Liver (tissue), 9 donors: ENCODE measurements around the gene E2F3. TPM values are rescaled to one million over a fixed set of nuclear protein-coding genes. Genes with fewer than 3 reads are reported as not detected.

Source experiments
- DNase-seq: peaks from one replicate; pipeline ENCODE4 v3.0.0-alpha.2; 2017; ENCODE audit warnings: low spot score
- H3K27ac ChIP-seq, 2 donors: one replicate each; pipeline ENCODE4 v1.7.0; 2013; ENCODE audit warnings: inconsistent platforms in 2 of 2, low read length in 2 of 2, control low read depth in 1 of 2, low read depth in 1 of 2, mild to moderate bottlenecking in 1 of 2
- H3K27me3 ChIP-seq, 4 donors: one replicate each; pipeline versions ENCODE4 v1.6.1 to v1.7.0; 2013; ENCODE audit warnings: low read length in 3 of 4, inconsistent platforms in 1 of 4, mild to moderate bottlenecking in 1 of 4, moderate library complexity in 1 of 4; ENCODE audit not compliant: control insufficient read depth in 4 of 4, insufficient read depth in 4 of 4
- H3K36me3 ChIP-seq, 4 donors: one replicate each; pipeline versions ENCODE4 v1.6.1 to v1.7.0; 2013; ENCODE audit warnings: low read length in 3 of 4, mild to moderate bottlenecking in 3 of 4, low read depth in 1 of 4, moderate library complexity in 1 of 4; ENCODE audit not compliant: control insufficient read depth in 4 of 4, insufficient read depth in 3 of 4
- H3K4me1 ChIP-seq, 4 donors: one replicate each; pipeline versions ENCODE4 v1.6.1 to v1.7.0; 2013; ENCODE audit warnings: low read length in 3 of 4, mild to moderate bottlenecking in 3 of 4, moderate library complexity in 1 of 4; ENCODE audit not compliant: control insufficient read depth in 4 of 4, insufficient read depth in 4 of 4
- H3K4me3 ChIP-seq, 3 donors: one replicate each; pipeline versions ENCODE4 v1.6.1 to v1.7.0; 2013; ENCODE audit warnings: low read length in 3 of 3, control low read depth in 1 of 3, low read depth in 1 of 3, mild to moderate bottlenecking in 1 of 3
- H3K9ac ChIP-seq, 2 donors: one replicate each; pipeline ENCODE4 v1.7.0; 2013; ENCODE audit warnings: low read length in 2 of 2, mild to moderate bottlenecking in 2 of 2, moderate library complexity in 2 of 2, control low read depth in 1 of 2, low read depth in 1 of 2
- H3K9me3 ChIP-seq, 4 donors: one replicate each; pipeline versions ENCODE4 v1.6.1 to v1.7.0; 2013; ENCODE audit warnings: low read length in 3 of 4; ENCODE audit not compliant: control insufficient read depth in 4 of 4
- EGR1 ChIP-seq, 2 donors: IDR thresholded peaks; 2 replicates each; pipeline ENCODE4 v1.6.1; 2016 to 2018; ENCODE audit warnings: antibody characterized with exemption in 2 of 2, low read depth in 2 of 2
- FOXA1 ChIP-seq: IDR thresholded peaks from 2 replicates; pipeline ENCODE4 v1.6.1; 2016; ENCODE audit warnings: antibody characterized with exemption
- FOXA2 ChIP-seq: IDR thresholded peaks from 2 replicates; pipeline ENCODE4 v1.6.1; 2016; ENCODE audit warnings: antibody characterized with exemption
- GABPA ChIP-seq, 2 donors: IDR thresholded peaks in 1 of 2; conservative IDR thresholded peaks in 1 of 2; 2 replicates each; pipeline ENCODE4 v1.6.1; 2016; ENCODE audit warnings: antibody characterized with exemption in 2 of 2, mild to moderate bottlenecking in 1 of 2, moderate library complexity in 1 of 2
- HNF4A ChIP-seq, 2 donors: conservative IDR thresholded peaks; 2 replicates each; pipeline ENCODE4 v1.6.1; 2016; ENCODE audit warnings: antibody characterized with exemption in 2 of 2, mild to moderate bottlenecking in 2 of 2
- HNF4G ChIP-seq: IDR thresholded peaks from 2 replicates; pipeline ENCODE4 v1.6.1; 2016; ENCODE audit warnings: antibody characterized with exemption
- JUND ChIP-seq, 2 donors: IDR thresholded peaks; 2 replicates each; pipeline ENCODE4 v1.6.1; 2016; ENCODE audit warnings: antibody characterized with exemption in 2 of 2
- MAX ChIP-seq: IDR thresholded peaks from 2 replicates; pipeline ENCODE4 v1.6.1; 2016; ENCODE audit warnings: antibody characterized with exemption
- NR2F2 ChIP-seq: IDR thresholded peaks from 2 replicates; pipeline ENCODE4 v1.6.1; 2016; ENCODE audit warnings: antibody characterized with exemption
- RAD21 ChIP-seq, 2 donors: IDR thresholded peaks; 2 replicates each; pipeline ENCODE4 v1.6.1; 2016; ENCODE audit warnings: antibody characterized with exemption in 2 of 2, mild to moderate bottlenecking in 2 of 2
- RXRA ChIP-seq, 2 donors: IDR thresholded peaks; 2 replicates each; pipeline ENCODE4 v1.6.1; 2017 to 2018; ENCODE audit warnings: antibody characterized with exemption in 2 of 2, mild to moderate bottlenecking in 1 of 2
- SP1 ChIP-seq: IDR thresholded peaks from 2 replicates; pipeline ENCODE4 v1.6.1; 2018; ENCODE audit warnings: antibody characterized with exemption, mild to moderate bottlenecking
- TAF1 ChIP-seq: conservative IDR thresholded peaks from 2 replicates; pipeline ENCODE4 v1.6.1; 2016; ENCODE audit warnings: antibody characterized with exemption, mild to moderate bottlenecking
- YY1 ChIP-seq: IDR thresholded peaks from 2 replicates; pipeline ENCODE4 v1.6.1; 2016; ENCODE audit warnings: antibody characterized with exemption, mild to moderate bottlenecking
- WGBS: extraction: QIAGEN DNeasy Blood & Tissue Kit; methylation state at CpG from one replicate; pipeline ENCODE4 v1.1.7; 2013; 5-methylcytosine and 5-hydroxymethylcytosine counted together
- polyA plus RNA-seq, 2 donors: library from polyadenylated mRNA; stranded (reverse) in 1 of 2; unstranded in 1 of 2; fragments of 200-250 nt in 1 of 2; fragments of >200 nt in 1 of 2; fragmentation: Nextera tagmentation in 1 of 2; extraction: Ambion mirVana in 1 of 2; gene quantifications; one replicate each; pipeline versions ENCODE4 v1.2.1 to v1.2.3, GENCODE V29; 2013 to 2015
- total RNA-seq, 2 donors: library from RNA; depleted of rRNA; stranded (reverse); fragments of >200 nt; gene quantifications; one replicate each; pipeline ENCODE4 v1.2.3, GENCODE V29; 2014
- TF ChIP-seq, protein P1 (sequence below): IDR thresholded peaks from 2 replicates; pipeline ENCODE4 v1.6.1; 2016; ENCODE audit warnings: antibody characterized with exemption, mild to moderate bottlenecking
- TF ChIP-seq, protein P2 (sequence below): IDR thresholded peaks from 2 replicates; pipeline ENCODE4 v1.6.1; 2016; ENCODE audit warnings: antibody characterized with exemption
- TF ChIP-seq, protein P3 (sequence below): fragments of 150-350 bp; IDR thresholded peaks from 2 replicates; pipeline ENCODE4 v1.5.1; 2017; ENCODE audit warnings: improper control_type of control experiment, low read depth, low read length; ENCODE audit not compliant: missing input control
- TF ChIP-seq, protein P4 (sequence below): IDR thresholded peaks from 2 replicates; pipeline ENCODE4 v1.6.1; 2016; ENCODE audit warnings: antibody characterized with exemption
- donor health status: healthy.
- donor health status: healthy.
- donor health status: healthy.
- donor health status: healthy.
- donor health status: healthy.

The E2F3 gene
- total and polyA plus RNA-seq, 4 donors, result 1.4 to 5.0 (median 1.9) TPM

GRCh38 chr6:20433929-20434328 is 32.2 kb downstream of the E2F3 start (continued):
- TF ChIP-seq, protein P1, sequence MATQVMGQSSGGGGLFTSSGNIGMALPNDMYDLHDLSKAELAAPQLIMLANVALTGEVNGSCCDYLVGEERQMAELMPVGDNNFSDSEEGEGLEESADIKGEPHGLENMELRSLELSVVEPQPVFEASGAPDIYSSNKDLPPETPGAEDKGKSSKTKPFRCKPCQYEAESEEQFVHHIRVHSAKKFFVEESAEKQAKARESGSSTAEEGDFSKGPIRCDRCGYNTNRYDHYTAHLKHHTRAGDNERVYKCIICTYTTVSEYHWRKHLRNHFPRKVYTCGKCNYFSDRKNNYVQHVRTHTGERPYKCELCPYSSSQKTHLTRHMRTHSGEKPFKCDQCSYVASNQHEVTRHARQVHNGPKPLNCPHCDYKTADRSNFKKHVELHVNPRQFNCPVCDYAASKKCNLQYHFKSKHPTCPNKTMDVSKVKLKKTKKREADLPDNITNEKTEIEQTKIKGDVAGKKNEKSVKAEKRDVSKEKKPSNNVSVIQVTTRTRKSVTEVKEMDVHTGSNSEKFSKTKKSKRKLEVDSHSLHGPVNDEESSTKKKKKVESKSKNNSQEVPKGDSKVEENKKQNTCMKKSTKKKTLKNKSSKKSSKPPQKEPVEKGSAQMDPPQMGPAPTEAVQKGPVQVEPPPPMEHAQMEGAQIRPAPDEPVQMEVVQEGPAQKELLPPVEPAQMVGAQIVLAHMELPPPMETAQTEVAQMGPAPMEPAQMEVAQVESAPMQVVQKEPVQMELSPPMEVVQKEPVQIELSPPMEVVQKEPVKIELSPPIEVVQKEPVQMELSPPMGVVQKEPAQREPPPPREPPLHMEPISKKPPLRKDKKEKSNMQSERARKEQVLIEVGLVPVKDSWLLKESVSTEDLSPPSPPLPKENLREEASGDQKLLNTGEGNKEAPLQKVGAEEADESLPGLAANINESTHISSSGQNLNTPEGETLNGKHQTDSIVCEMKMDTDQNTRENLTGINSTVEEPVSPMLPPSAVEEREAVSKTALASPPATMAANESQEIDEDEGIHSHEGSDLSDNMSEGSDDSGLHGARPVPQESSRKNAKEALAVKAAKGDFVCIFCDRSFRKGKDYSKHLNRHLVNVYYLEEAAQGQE, result no peak
- TF ChIP-seq EGR1 (IDR thresholded peaks at IDR 0.05; ENCODE audit: low read depth in 2 of 2), result no peak

DNA sequence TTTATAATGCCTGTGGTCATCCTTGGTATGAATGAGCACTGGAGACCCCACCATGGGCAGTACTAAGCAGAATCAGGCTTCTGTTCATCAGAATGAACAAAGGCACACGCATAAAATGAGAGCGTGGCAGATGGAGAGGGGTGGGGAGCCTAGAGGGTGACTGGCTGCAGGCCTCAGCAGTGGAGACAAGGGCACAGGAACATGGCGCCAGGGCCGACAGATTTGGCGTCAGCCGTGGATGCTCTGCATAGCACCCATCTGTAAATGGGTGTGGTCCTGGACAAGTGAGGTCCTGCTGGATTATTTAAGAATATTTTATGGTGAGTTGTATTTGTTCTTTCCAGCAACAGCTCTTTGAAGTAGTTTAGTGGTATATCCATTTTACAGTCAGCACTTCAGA is 33.1 kb downstream of the E2F3 start:
- DNase-seq, result no peak
- H3K9ac ChIP-seq, result no peak overlapping the region
- H3K36me3 ChIP-seq, result no peaks in the 10 kb centered on the region
- WGBS, result 94% methylated on average over 6 of the region's 6 CpGs
- TF ChIP-seq, protein P2, sequence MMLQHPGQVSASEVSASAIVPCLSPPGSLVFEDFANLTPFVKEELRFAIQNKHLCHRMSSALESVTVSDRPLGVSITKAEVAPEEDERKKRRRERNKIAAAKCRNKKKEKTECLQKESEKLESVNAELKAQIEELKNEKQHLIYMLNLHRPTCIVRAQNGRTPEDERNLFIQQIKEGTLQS, result no peak
- no peaks in the 10 kb centered on the region for H3K9me3 ChIP-seq
- H3K27me3 ChIP-seq, result no peaks in the 10 kb centered on the region
- no peak overlapping the region for H3K4me3 ChIP-seq
- no peak overlapping the region for H3K27ac ChIP-seq
- H3K4me1 ChIP-seq, result no peaks in the 10 kb centered on the region

DNA sequence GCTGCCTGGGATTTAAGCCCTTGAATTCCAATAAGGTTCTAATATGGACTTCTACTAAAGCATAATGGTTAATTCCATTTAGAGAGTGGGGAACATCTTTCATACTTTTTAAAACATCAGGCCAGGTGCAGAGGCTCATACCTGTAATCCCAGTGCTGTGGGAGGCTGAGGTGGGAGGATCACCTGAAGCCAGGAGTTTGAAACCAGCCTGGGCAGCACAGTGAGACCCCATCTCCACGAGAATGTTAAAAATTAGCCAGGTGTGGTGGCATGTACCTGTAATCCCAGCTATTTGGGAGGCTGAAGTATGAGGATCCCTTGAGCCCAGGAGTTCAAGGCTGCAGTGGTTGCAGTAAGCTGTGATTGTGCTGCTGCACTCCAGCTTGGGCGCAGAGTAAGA is 35.0 kb downstream of the E2F3 start:
- Histone ChIP-seq H3K4me1 (peaks cover 0 to under 1% (median under 1%) of the 10 kb centered on the region in 4 donors), H3K27me3 (no peaks in the 10 kb centered on the region), H3K27ac (no peak overlapping the region), H3K36me3 (no peaks in the 10 kb centered on the region), H3K4me3 (no peak overlapping the region), H3K9me3 (no peaks in the 10 kb centered on the region), H3K9ac (no peak overlapping the region)
- no peak for TF ChIP-seq RAD21 (IDR thresholded peaks at IDR 0.05)
- TF ChIP-seq TAF1, result no peak
- TF ChIP-seq RXRA (IDR thresholded peaks at IDR 0.05), result no peak
- no peak for TF ChIP-seq HNF4A (conservative IDR thresholded peaks at IDR 0.05)
- TF ChIP-seq SP1, result no peak
- TF ChIP-seq MAX, result no peak
- TF ChIP-seq HNF4G, result no peak
- TF ChIP-seq EGR1 (IDR thresholded peaks at IDR 0.05; ENCODE audit: low read depth in 2 of 2), result no peak
- no peak for TF ChIP-seq FOXA2
- no peak for TF ChIP-seq YY1
- TF ChIP-seq, protein P2, result no peak
- no peak for TF ChIP-seq GABPA (IDR thresholded peaks at IDR 0.05 in 1 of 2, conservative IDR thresholded peaks at IDR 0.05 in 1 of 2)
- TF ChIP-seq, protein P1, result no peak
- TF ChIP-seq, protein P3, sequence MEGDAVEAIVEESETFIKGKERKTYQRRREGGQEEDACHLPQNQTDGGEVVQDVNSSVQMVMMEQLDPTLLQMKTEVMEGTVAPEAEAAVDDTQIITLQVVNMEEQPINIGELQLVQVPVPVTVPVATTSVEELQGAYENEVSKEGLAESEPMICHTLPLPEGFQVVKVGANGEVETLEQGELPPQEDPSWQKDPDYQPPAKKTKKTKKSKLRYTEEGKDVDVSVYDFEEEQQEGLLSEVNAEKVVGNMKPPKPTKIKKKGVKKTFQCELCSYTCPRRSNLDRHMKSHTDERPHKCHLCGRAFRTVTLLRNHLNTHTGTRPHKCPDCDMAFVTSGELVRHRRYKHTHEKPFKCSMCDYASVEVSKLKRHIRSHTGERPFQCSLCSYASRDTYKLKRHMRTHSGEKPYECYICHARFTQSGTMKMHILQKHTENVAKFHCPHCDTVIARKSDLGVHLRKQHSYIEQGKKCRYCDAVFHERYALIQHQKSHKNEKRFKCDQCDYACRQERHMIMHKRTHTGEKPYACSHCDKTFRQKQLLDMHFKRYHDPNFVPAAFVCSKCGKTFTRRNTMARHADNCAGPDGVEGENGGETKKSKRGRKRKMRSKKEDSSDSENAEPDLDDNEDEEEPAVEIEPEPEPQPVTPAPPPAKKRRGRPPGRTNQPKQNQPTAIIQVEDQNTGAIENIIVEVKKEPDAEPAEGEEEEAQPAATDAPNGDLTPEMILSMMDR, result no peak
- no peak for TF ChIP-seq JUND (IDR thresholded peaks at IDR 0.05)
- TF ChIP-seq, protein P4, sequence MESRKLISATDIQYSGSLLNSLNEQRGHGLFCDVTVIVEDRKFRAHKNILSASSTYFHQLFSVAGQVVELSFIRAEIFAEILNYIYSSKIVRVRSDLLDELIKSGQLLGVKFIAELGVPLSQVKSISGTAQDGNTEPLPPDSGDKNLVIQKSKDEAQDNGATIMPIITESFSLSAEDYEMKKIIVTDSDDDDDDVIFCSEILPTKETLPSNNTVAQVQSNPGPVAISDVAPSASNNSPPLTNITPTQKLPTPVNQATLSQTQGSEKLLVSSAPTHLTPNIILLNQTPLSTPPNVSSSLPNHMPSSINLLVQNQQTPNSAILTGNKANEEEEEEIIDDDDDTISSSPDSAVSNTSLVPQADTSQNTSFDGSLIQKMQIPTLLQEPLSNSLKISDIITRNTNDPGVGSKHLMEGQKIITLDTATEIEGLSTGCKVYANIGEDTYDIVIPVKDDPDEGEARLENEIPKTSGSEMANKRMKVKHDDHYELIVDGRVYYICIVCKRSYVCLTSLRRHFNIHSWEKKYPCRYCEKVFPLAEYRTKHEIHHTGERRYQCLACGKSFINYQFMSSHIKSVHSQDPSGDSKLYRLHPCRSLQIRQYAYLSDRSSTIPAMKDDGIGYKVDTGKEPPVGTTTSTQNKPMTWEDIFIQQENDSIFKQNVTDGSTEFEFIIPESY, result no peak
- no peak for TF ChIP-seq FOXA1
- TF ChIP-seq NR2F2, result no peak
- WGBS, result 100% methylated on average over 2 of the region's 2 CpGs
- no peak for DNase-seq
